Endothelial cell of umbilical vein (primary cell): ENCODE results near the gene LAMB3. TPM values are rescaled to one million over a fixed set of nuclear protein-coding genes. Genes with fewer than 3 reads are reported as not detected.

Source experiments
- BruUV-seq: library from RNA; stranded (reverse); fragments of 400-500 nt; replicated peaks from 2 replicates; lab custom pipeline; 2021; lab: Mats Ljungman, UMichigan
- CTCF ChIA-PET: fragments of 300-600, 350-600 bp; sonication (Branson Sonifier 250); formaldehyde crosslinking; loops from one replicate; lab custom pipeline; 2021; ENCODE audit warnings: antibody characterized with exemption, inconsistent platforms; lab: Charles Lee
- POLR2A ChIA-PET: fragments of 300-600, 350-600 bp; sonication (Branson Sonifier 250); formaldehyde crosslinking; loops from one replicate; lab custom pipeline; 2021; ENCODE audit warnings: antibody characterized with exemption, inconsistent platforms; lab: Charles Lee
- DNase-seq: peaks from one replicate; pipeline ENCODE4 v3.0.0-alpha.2; 2011; ENCODE audit warnings: low read depth, low spot score
- FAIRE-seq: peaks from 2 replicates; lab custom pipeline; 2011; peaks lifted over from hg19 to GRCh38; lab: Jason Lieb, UNC
- H2AFZ ChIP-seq: 2 replicates; pipeline ENCODE4 v1.6.0; 2012; ENCODE audit warnings: low read depth, low read length, control low read depth, inconsistent platforms
- H3K27ac ChIP-seq: 2 replicates; pipeline ENCODE4 v1.5.1; 2011; ENCODE audit warnings: low read depth, mild to moderate bottlenecking, control low read depth, low read length, moderate library complexity; ENCODE audit not compliant: insufficient read depth
- H3K27me3 ChIP-seq, 2 experiments: 2 replicates each; pipeline versions ENCODE4 v1.6.0 to v1.6.1; 2011; ENCODE audit warnings: low read length in 2 of 2, mixed read lengths in 1 of 2; ENCODE audit not compliant: control insufficient read depth in 2 of 2, insufficient read depth in 2 of 2
- H3K36me3 ChIP-seq, 2 experiments: 2 replicates in 1 of 2; 3 replicates in 1 of 2; pipeline ENCODE4 v1.5.1; 2011; ENCODE audit warnings: low read length in 2 of 2, mild to moderate bottlenecking in 1 of 2, moderate library complexity in 1 of 2; ENCODE audit not compliant: control insufficient read depth in 2 of 2, insufficient read depth in 2 of 2; ENCODE audit errors: extremely low read depth in 1 of 2
- H3K4me1 ChIP-seq: 3 replicates; pipeline ENCODE4 v1.5.1; 2011; ENCODE audit warnings: mild to moderate bottlenecking, low read length; ENCODE audit not compliant: control insufficient read depth, insufficient read depth; ENCODE audit errors: extremely low read depth
- H3K4me2 ChIP-seq: 2 replicates; pipeline ENCODE4 v1.6.1; 2011; ENCODE audit warnings: low read length, control low read depth, mixed read lengths; ENCODE audit not compliant: insufficient read depth
- H3K4me3 ChIP-seq, 3 experiments: fragments of 200-600 bp in 1 of 3; sonication (generic), shearing (Covaris generic) in 1 of 3; replicated peaks in 1 of 3; 2 replicates each; pipeline ENCODE4 v1.5.1; 2011 to 2016; ENCODE audit warnings: control low read depth in 3 of 3, low read length in 3 of 3, mild to moderate bottlenecking in 2 of 3, inconsistent platforms in 1 of 3, low read depth in 1 of 3, moderate library complexity in 1 of 3; ENCODE audit not compliant: insufficient read depth in 1 of 3
- H3K79me2 ChIP-seq: 2 replicates; pipeline ENCODE4 v1.6.0; 2012; ENCODE audit warnings: low read length, inconsistent platforms; ENCODE audit not compliant: control insufficient read depth, insufficient read depth
- H3K9ac ChIP-seq: replicated peaks from 2 replicates; pipeline ENCODE3; 2011; ENCODE audit warnings: low read length, control low read depth; ENCODE audit not compliant: insufficient read depth; ENCODE audit errors: extremely low read depth
- H3K9me1 ChIP-seq: replicated peaks from 3 replicates; pipeline ENCODE4 v1.6.0; 2011; ENCODE audit warnings: mild to moderate bottlenecking, low read length; ENCODE audit not compliant: control insufficient read depth, insufficient read depth; ENCODE audit errors: extremely low read depth
- H3K9me3 ChIP-seq: replicated peaks from 2 replicates; pipeline ENCODE4 v1.5.1; 2012; ENCODE audit warnings: low read length, inconsistent platforms; ENCODE audit not compliant: control insufficient read depth, insufficient read depth
- H4K20me1 ChIP-seq: replicated peaks from 2 replicates; pipeline ENCODE3; 2011; ENCODE audit warnings: mild to moderate bottlenecking, low read length; ENCODE audit not compliant: control insufficient read depth, insufficient read depth; ENCODE audit errors: extremely low read depth
- CTCF ChIP-seq, 2 donors: IDR thresholded peaks; 1 replicate in 1 of 2; 2 replicates in 1 of 2; pipeline ENCODE4 v1.5.1; 2011; ENCODE audit warnings: low read length in 2 of 2, mild to moderate bottlenecking in 2 of 2, moderate library complexity in 2 of 2, control low read depth in 1 of 2, inconsistent platforms in 1 of 2, low read depth in 1 of 2; ENCODE audit not compliant: insufficient read depth in 1 of 2; ENCODE audit errors: extremely low read depth in 1 of 2
- EZH2 ChIP-seq: IDR thresholded peaks from 2 replicates; pipeline ENCODE4 v1.6.1; 2012; ENCODE audit warnings: borderline replicate concordance, low read depth, mild to moderate bottlenecking, moderate library complexity, low read length, inconsistent platforms; ENCODE audit not compliant: severe bottlenecking
- FOS ChIP-seq: IDR thresholded peaks from 2 replicates; pipeline ENCODE4 v1.6.1; 2011; ENCODE audit warnings: mild to moderate bottlenecking, low read length, moderate library complexity, borderline replicate concordance; ENCODE audit not compliant: insufficient read depth
- GATA2 ChIP-seq: IDR thresholded peaks from 2 replicates; pipeline ENCODE4 v1.7.0; 2011; ENCODE audit warnings: low read depth, mild to moderate bottlenecking, moderate library complexity, mixed read lengths, low read length; ENCODE audit not compliant: insufficient read length, insufficient read depth
- JUN ChIP-seq: IDR thresholded peaks from 2 replicates; pipeline ENCODE4 v1.6.1; 2011; ENCODE audit warnings: borderline replicate concordance, low read depth; ENCODE audit not compliant: insufficient read length, insufficient read depth
- MAX ChIP-seq: IDR thresholded peaks from 2 replicates; pipeline ENCODE4 v1.6.1; 2011; ENCODE audit not compliant: insufficient read depth, insufficient read length
- POLR2A ChIP-seq: IDR thresholded peaks from 2 replicates; pipeline ENCODE4 v1.6.1; 2012; ENCODE audit warnings: low read depth, mild to moderate bottlenecking, control low read depth, low read length
- POLR2AphosphoS5 ChIP-seq: IDR thresholded peaks from 2 replicates; pipeline ENCODE4 v1.6.1; 2012; ENCODE audit warnings: low read depth, mild to moderate bottlenecking, control low read depth, low read length, moderate library complexity; ENCODE audit not compliant: insufficient read depth
- dilution Hi-C: fragments of 300-500 bp; cut with MboI; formaldehyde crosslinking; loops from one replicate; pipeline ENCODE4 v1.15.0; 2019; ENCODE audit warnings: low sequenced_read_pairs; ENCODE audit not compliant: extremely low pct_ligation_motif_present
- intact Hi-C: fragments of 100-400 bp; cut with micrococcal nuclease; formaldehyde crosslinking; loops from one replicate; pipeline ENCODE4 v1.10.0; 2022
- polyA plus RNA-seq, 4 experiments: library from polyadenylated mRNA; depleted of rRNA in 3 of 4; stranded (reverse) in 3 of 4; unstranded in 1 of 4; fragments of >200 nt; gene quantifications; 2 replicates each; pipeline versions ENCODE4 v1.2.1 to v1.2.3, GENCODE V29; 2011 to 2012; ENCODE audit warnings: missing spikeins in 1 of 4
- total RNA-seq: library from RNA; stranded (reverse); gene quantifications from 2 replicates; pipeline ENCODE4 v1.2.3, GENCODE V29; 2021

Gene LAMB3
- total and polyA plus RNA-seq, 2 donors (not counting 3 experiments of a cell fraction or from before 2014, with no cell fraction given): 2.6 to 3.1 TPM

GRCh38 chr1:209597499-209597898 is 54.7 kb downstream of the LAMB3 start:
- Histone ChIP-seq H3K9ac (no peak overlapping the region), H3K9me1 (no peaks in the 10 kb centered on the region), H3K9me3 (no peaks in the 10 kb centered on the region), H3K4me3 (no peak overlapping the region), H2AFZ (no peak overlapping the region), H3K4me1 (peaks cover 5% of the 10 kb centered on the region), H3K4me2 (no peak overlapping the region), H4K20me1 (no peaks in the 10 kb centered on the region), H3K27ac (no peak overlapping the region), H3K79me2 (no peaks in the 10 kb centered on the region), H3K36me3 (no peaks in the 10 kb centered on the region), H3K27me3 (peaks cover 10 to 14% of the 10 kb centered on the region in 2 experiments)
- FAIRE-seq: peak; percentile 88
- dilution Hi-C loops (loop anchor here (25.0 kb wide), 1 partner anchor 90 kb away; the partner anchor contains the start of gene G0S2), intact Hi-C loops (no loop called here)
- CTCF ChIA-PET: interaction anchor here (0.7 to 1.8 kb wide), 13 partner anchors 8 to 95 kb away, joined by 3 to 10 read pairs (median 4); partner anchors contain the start of gene CAMK1G
- no TSS peak for BruUV-seq
- DNase-seq: peak; percentile 76
- POLR2A ChIA-PET: interaction anchor here (0.8 kb wide), 1 partner anchor 52 kb away, joined by 3 read pairs; no protein-coding TSS in a partner anchor
- TF ChIP-seq POLR2AphosphoS5: peak; percentile 52
- TF ChIP-seq FOS: peak; percentile 24
- no peak for TF ChIP-seq MAX
- no peak for TF ChIP-seq JUN
- no peak for TF ChIP-seq GATA2
- no peak for TF ChIP-seq EZH2
- no peak for TF ChIP-seq CTCF (IDR thresholded peaks at IDR 0.05; ENCODE audit: extremely low read depth in 1 of 2, insufficient read depth in 1 of 2, low read depth in 1 of 2, low read length in 2 of 2)
- peak; percentile 25 for TF ChIP-seq POLR2A
